ENCODE results near the gene MPRIP.

MPRIP gene

GRCh38 chr17:17089796-17090641, 47.8 kb downstream of the MPRIP start:
- DNase-seq = no peak

GRCh38 chr17:17090642-17091103, 48.4 kb downstream of the MPRIP start:
- no peak for DNase-seq

- DNase-seq = no peak
Measured at GRCh38 chr17:17091276-17091675, 49.0 kb downstream of the MPRIP start.

- no peak for DNase-seq
Measured at GRCh38 chr17:17091856-17092756, 49.8 kb downstream of the MPRIP start.

GRCh38 chr17:17093764-17094163, 51.5 kb downstream of the MPRIP start:
- DNase-seq = no peak

- no peak for DNase-seq
Measured at GRCh38 chr17:17096438-17097178, 54.4 kb downstream of the MPRIP start.

- no peak for DNase-seq
Measured at GRCh38 chr17:17097763-17098345, 55.6 kb downstream of the MPRIP start.

- no peak for DNase-seq
Measured at GRCh38 chr17:17098551-17099179, 56.4 kb downstream of the MPRIP start.

GRCh38 chr17:17102176-17102575, 59.9 kb downstream of the MPRIP start:
- DNase-seq = no peak

- DNase-seq = no peak
Measured at GRCh38 chr17:17103160-17103559, 60.9 kb downstream of the MPRIP start.

GRCh38 chr17:17104036-17104435, 61.8 kb downstream of the MPRIP start:
- DNase-seq = no peak

- DNase-seq = no peak
Measured at GRCh38 chr17:17104494-17104893, 62.2 kb downstream of the MPRIP start.

GRCh38 chr17:17105976-17106375, 63.7 kb downstream of the MPRIP start:
- no peak for DNase-seq

GRCh38 chr17:17106756-17107155, 64.5 kb downstream of the MPRIP start:
- no peak for DNase-seq

GRCh38 chr17:17107281-17107680, 65.0 kb downstream of the MPRIP start:
- DNase-seq = no peak

- no peak for DNase-seq
Measured at GRCh38 chr17:17107891-17108431, 65.7 kb downstream of the MPRIP start.

GRCh38 chr17:17108451-17109049, 66.3 kb downstream of the MPRIP start:
- DNase-seq = no peak

GRCh38 chr17:17109256-17109655, 67.0 kb downstream of the MPRIP start:
- no peak for DNase-seq

GRCh38 chr17:17109907-17110306, 67.7 kb downstream of the MPRIP start:
- no peak for DNase-seq

GRCh38 chr17:17110520-17110919, 68.3 kb downstream of the MPRIP start:
- DNase-seq = no peak

Data from NCI-H524 treated with DMSO at 0.1 percent for 48 hours (cell line).